Ectodermal cell (in vitro differentiated cells): Measurements from ENCODE around the gene SUPT6H.
A peak's percentile ranks its signal among the peaks of the same experiment; 100 is the strongest.

Experiments
- H3K27ac ChIP-seq: 2 replicates; pipeline ENCODE4 v1.7.0; 2013; ENCODE audit warnings: mild to moderate bottlenecking, low read depth, low read length; ENCODE audit not compliant: insufficient read depth, poor library complexity, severe bottlenecking
- H3K27me3 ChIP-seq: 2 replicates; pipeline ENCODE4 v1.7.0; 2013; ENCODE audit warnings: mild to moderate bottlenecking, low read length; ENCODE audit not compliant: insufficient read depth, control insufficient read depth, poor library complexity, severe bottlenecking
- H3K36me3 ChIP-seq: one replicate; pipeline ENCODE4 v1.7.0; 2013; ENCODE audit warnings: low read length; ENCODE audit not compliant: control insufficient read depth, insufficient read depth
- H3K4me1 ChIP-seq: one replicate; pipeline ENCODE4 v1.7.0; 2013; ENCODE audit warnings: low read length; ENCODE audit not compliant: control insufficient read depth, insufficient read depth
- H3K4me3 ChIP-seq: 2 replicates; pipeline ENCODE4 v1.7.0; 2013; ENCODE audit warnings: low read depth, low read length, control low read depth; ENCODE audit not compliant: insufficient read depth
- H3K9me3 ChIP-seq: 2 replicates; pipeline ENCODE4 v1.7.0; 2013; ENCODE audit warnings: mild to moderate bottlenecking, low read length, moderate library complexity; ENCODE audit not compliant: control insufficient read depth
- WGBS, 2 experiments: methylation state at CpG; one replicate each; pipeline ENCODE4 v1.1.7; 2013; ENCODE audit warnings: missing lambda C conversion rate in 2 of 2; 5-methylcytosine and 5-hydroxymethylcytosine counted together

SUPT6H gene

DNA sequence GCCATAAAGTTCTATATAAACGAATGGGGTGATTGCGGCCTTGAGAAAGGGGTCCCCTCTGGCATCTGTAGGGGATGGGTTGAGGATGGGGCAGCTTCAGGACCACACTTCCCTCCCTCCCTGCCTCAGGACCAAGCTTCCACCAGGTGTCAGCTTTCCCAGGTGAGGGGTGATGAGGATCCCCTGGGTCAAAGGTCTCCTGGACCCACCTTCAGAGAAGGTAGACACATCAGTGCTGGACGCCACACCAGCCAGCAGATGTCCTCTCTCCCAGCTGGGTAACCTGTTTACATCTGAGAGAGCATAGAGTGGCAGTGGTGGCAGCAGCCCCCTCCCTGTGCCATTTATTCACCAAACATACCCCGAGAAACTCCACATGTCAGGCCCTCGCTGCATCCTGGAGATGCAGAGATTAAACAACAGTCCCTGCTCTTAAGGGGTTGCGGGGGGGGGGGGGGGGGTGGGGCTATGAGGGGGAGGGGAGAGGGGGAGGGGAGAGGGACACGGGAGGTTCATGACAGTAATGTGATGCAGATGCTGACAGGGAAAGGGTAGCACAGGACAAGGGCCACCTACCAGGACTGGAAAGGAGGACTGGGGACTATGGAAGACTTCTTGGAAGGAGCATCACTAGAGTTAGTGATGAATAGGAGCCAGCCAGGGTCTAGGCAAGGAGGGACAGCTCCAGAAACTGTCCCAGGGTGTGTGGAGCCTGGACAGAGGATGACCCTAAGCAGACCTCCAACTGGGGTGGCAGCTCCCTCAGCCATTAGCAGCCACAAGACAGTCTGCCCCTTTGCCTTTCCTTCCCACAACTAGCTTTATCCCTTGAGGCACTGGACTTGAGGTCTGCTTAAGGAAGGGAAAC is 44.7 kb downstream of the SUPT6H start:
- Histone ChIP-seq H3K36me3 (peaks cover 7% of the 10 kb centered on the region), H3K4me3 (no peak overlapping the region), H3K9me3 (no peaks in the 10 kb centered on the region), H3K27ac (no peak overlapping the region), H3K27me3 (no peaks in the 10 kb centered on the region), H3K4me1 (peaks cover 11% of the 10 kb centered on the region)
- WGBS, 2 experiments, result 74 to 82% methylated on average over 4 to 6 of the region's 7 CpGs

DNA sequence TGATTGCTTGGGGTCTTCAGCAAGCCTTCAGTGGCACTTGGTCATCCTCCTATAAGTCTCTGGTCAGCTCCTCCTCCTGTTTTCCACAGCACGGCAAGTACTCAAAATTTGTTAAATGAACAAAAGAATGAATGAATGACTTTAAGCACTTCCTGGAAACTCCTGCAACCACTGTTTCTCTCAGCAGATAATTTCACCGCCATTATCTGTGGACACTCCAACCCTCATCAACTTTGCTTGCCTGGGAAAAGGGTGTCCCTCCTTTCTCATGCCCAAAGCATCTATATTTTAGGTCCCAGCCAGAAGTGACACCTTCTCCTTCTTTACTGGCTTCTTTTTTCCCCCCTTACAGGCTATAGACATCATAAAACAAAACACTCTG is 45.3 kb downstream of the SUPT6H start:
- H3K4me3 ChIP-seq, result no peak overlapping the region
- no peaks in the 10 kb centered on the region for H3K27me3 ChIP-seq
- H3K4me1 ChIP-seq, result peaks cover 7% of the 10 kb centered on the region
- H3K9me3 ChIP-seq, result no peaks in the 10 kb centered on the region
- no peak overlapping the region for H3K27ac ChIP-seq
- WGBS, 2 experiments, result 92 to 93% methylated on average over 2 of the region's 2 CpGs
- H3K36me3 ChIP-seq, result peaks cover under 1% of the 10 kb centered on the region

DNA sequence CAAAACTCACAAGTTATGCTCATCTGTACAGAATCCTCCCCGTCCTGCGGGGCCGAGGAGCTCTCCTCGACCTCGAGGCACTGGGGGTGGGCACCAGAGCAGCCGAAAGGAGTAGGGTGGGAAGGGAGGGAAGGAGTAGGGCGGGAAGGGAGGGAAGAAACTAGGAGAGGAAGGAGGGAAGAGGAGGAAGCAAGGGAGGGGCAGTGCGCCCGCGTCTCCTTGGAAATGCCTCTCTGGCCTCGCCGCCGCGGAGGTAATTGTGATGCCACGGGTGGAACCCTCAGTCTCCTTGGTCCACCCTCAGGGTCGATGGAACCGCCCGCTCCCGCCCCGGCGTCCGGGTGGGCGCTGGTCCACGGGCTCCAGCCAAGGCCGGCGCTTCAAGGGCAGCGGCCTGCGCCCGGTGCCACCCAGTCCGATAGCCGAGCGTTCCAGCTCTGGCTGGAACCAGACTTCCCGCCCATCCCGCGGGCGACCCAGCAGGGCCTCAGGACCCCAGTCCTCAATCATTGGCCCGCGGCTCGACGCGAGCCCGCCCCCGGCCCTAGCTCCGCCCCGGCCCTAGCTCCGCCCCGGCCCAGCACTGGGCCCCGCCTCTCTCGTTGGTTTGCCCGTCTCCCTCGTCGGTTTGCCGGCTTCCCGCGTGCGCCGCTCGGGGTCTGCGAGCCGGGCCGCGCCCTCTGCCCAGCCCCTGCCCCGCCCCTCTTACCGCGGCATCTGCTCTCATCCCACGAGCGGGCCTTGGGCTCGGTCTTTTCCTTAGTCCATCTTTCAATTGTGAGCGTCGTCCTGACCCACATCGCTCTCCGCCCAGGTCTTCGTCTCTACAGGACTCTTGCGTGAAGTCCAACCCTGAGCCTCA is 49.1 kb downstream of the SUPT6H start:
- no peaks in the 10 kb centered on the region for H3K27me3 ChIP-seq
- H3K27ac ChIP-seq, result peak overlapping the region; percentile 98
- H3K4me1 ChIP-seq, result peaks cover 7% of the 10 kb centered on the region
- H3K9me3 ChIP-seq, result no peaks in the 10 kb centered on the region
- WGBS, 2 experiments, result 0% methylated on average over 74 of the region's 74 CpGs
- peak overlapping the region; percentile 58 for H3K4me3 ChIP-seq
- peaks cover 14% of the 10 kb centered on the region for H3K36me3 ChIP-seq

DNA sequence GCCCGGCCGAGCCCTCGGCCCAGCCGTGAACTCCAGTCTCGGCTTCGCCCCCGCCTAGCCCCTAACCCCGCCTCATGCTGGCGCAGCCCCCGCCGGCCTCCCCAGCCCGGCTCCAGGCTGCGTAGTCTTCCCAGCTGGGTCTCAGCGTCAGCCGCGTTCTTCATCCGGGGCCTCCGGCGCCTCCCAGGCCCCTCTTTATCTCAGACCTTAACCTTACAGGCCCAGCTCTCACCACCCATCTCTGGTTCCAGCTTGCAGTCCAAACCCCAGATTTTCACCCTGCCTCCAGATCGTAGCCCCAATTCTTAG is 49.7 kb downstream of the SUPT6H start, which contains the start of gene PROCA1:
Gene PROCA1 (minus strand): TSS at position 166 of the 309 bp plus-strand sequence. CDS start 228 bp downstream, outside the sequence.
- peaks cover 14% of the 10 kb centered on the region for H3K36me3 ChIP-seq
- peak within 1 kb of the TSS; percentile 98 for H3K27ac ChIP-seq
- peak within 1 kb of the TSS; percentile 58 for H3K4me3 ChIP-seq
- peaks cover 7% of the 10 kb centered on the region for H3K4me1 ChIP-seq
- no peaks in the 10 kb centered on the region for H3K9me3 ChIP-seq
- no peaks in the 10 kb centered on the region for H3K27me3 ChIP-seq
- WGBS, 2 experiments, result 0 to 1% methylated on average over 20 of the region's 20 CpGs

DNA sequence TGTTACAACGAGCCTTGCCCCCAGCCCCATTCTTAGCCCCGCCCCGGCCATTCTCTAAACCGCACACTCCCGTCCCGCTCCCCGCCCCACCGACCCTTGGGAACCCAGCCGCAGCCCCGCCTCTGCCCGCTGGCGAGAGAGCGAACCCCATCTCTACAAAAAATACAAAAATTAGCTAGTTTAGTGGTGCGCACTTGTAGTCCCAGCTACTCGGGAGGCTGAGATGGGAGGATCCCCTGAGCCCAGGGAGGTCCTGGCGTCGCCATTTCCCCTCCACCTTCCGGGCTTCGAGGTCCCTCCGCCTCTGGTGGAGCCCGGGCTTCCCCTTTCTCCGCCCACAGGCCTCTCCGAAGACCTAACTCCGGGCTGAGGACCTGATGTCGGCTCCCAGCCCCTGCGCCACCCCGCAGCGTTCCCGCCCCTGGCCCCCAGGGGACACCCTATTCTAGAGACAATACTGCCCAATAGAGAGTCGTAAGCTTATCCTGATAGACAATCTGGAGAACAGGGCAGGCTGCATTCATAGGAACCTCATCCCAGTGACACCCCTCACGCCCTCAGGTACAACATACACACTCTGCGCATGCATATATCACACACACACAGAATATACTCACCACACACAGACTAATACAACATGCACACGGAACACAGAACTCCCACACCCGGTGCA is 50.2 kb downstream of the SUPT6H start:
- peak overlapping the region; percentile 98 for H3K27ac ChIP-seq
- no peaks in the 10 kb centered on the region for H3K27me3 ChIP-seq
- peaks cover 14% of the 10 kb centered on the region for H3K36me3 ChIP-seq
- H3K9me3 ChIP-seq, result no peaks in the 10 kb centered on the region
- peaks cover 7% of the 10 kb centered on the region for H3K4me1 ChIP-seq
- peak overlapping the region; percentile 58 for H3K4me3 ChIP-seq
- 12% methylated on average over 34 of the region's 34 CpGs for WGBS, 2 experiments

DNA sequence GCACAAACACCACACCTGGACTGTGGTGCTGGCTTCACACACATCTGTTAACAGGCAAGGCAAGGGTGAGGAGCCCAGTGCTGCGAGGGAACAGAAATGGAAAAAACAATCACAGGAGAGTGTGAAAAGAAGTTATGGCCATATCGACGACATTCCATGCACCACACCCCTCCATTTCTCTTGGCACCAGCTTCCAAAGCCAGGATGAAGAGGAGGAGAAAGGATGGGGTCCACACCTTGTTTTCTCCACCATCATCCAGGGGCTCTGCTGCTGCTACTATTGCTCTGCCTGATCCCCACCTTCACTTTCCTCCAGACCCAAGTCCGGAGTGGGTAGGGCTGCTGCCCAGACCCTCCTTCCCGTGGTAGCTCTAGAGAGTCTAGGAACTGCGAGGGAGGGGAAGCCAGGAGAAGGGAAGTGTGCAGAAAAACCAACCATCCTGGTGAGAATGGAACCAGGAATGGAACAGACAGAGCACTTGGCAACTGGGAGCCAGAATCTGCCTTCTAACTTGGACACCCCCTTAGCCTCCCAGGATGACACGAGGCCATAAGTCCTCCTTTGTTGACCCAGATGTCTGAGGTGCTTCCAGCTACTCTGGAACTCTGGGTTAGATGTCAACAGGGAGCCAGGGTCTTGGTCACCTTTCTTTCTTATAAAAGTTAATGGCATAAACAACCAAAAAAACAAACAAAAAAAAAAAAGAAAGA is 50.9 kb downstream of the SUPT6H start:
- no peak overlapping the region for H3K4me3 ChIP-seq
- no peaks in the 10 kb centered on the region for H3K27me3 ChIP-seq
- H3K36me3 ChIP-seq, result peaks cover 14% of the 10 kb centered on the region
- H3K27ac ChIP-seq, result no peak overlapping the region
- H3K9me3 ChIP-seq, result no peaks in the 10 kb centered on the region
- WGBS, 2 experiments, result 83 to 87% methylated on average over 7 of the region's 7 CpGs
- H3K4me1 ChIP-seq, result peaks cover 7% of the 10 kb centered on the region

DNA sequence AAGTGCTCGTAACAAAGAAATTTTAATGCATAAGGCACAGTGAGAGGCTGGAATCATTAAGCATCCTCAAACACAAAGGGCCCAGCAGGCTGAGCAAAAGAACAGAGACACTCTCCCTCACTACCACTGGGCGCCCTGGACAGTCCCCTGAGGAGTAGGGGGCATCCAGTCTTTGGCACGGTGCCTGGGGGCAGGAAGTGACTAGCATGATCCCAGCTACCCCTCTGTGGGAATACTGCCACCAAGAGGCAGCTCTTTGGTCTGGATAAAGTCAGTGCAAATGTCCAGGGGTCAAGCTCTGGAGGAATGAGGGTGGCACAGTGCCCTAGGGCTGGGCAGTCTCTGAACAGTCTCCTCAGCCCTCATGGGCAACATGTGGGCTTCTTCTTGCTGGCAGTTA is 52.3 kb downstream of the SUPT6H start:
- H3K27ac ChIP-seq, result no peak overlapping the region
- H3K4me3 ChIP-seq, result no peak overlapping the region
- H3K36me3 ChIP-seq, result peaks cover 14% of the 10 kb centered on the region
- H3K4me1 ChIP-seq, result peaks cover 18% of the 10 kb centered on the region
- H3K27me3 ChIP-seq, result no peaks in the 10 kb centered on the region
- no peaks in the 10 kb centered on the region for H3K9me3 ChIP-seq
- WGBS, 2 experiments, result 89 to 90% methylated on average over 3 of the region's 3 CpGs

DNA sequence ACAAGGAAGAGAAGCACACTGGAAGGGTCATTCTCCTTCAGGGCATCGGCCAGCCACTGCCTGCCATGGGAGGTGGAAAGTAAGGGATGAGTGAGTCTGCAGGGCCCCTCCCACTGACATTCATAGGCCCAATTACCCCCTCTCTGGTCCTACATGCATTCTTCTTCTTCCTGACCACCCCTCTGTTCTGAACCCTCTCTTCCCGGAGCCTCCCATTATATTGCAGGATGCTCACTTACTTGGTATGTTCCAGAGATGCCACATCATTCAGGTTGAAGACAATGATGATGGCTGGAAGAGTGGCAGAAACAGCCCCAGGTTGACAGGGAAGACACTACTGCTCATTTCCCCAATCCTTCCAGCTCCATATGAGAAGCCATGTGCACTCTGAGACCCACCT is 53.2 kb downstream of the SUPT6H start:
- Histone ChIP-seq H3K36me3 (peaks cover 14% of the 10 kb centered on the region), H3K27me3 (no peaks in the 10 kb centered on the region), H3K4me3 (no peak overlapping the region), H3K4me1 (peaks cover 18% of the 10 kb centered on the region), H3K27ac (no peak overlapping the region), H3K9me3 (no peaks in the 10 kb centered on the region)
- 95 to 97% methylated on average over 2 of the region's 2 CpGs for WGBS, 2 experiments

DNA sequence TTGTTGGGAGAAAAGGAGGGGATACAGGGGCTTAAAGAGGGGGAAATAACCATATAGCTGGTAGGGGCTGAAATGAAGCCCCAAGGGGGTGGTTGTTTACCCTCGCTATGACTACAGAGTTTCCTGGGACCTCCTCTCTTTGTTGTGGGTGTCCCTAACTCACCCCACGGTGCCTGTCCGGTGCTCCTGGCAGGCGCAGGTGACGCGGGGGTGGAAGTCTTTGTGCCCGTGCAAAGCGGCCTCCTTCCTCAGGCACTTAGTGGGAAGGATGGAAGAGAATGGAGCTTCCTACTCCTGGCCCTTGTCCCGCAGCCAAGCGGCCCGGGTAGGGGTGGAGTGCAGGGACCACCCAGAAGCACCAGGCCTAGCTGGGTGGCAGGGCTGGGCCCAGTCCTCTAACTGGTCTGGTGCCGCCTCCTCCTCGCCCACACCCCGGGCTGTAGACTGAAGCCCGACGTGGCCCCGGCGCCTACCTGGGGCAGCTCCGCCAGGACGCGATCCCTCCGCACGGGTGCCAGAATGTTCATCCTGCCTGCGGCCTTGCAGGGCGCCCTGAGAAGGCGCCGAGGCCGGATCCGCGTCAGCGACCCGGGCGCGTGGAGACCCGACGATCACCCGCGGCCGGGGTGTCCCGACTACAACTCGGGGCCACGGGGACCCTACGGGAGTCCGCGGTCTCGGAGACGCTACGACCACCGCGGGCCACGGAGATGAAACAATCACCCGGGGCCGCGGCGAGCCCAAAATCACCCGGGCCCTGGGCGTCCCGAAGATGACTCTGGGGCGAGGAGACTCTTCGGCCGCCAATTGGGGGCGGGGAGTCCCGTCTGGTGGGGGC is 55.0 kb downstream of the SUPT6H start:
- Histone ChIP-seq H3K4me3 (peak overlapping the region; percentile 93), H3K27ac (peak overlapping the region; percentile 87), H3K4me1 (peaks cover 28% of the 10 kb centered on the region), H3K9me3 (no peaks in the 10 kb centered on the region), H3K27me3 (no peaks in the 10 kb centered on the region), H3K36me3 (peaks cover 22% of the 10 kb centered on the region)
- 1% methylated on average over 63 of the region's 63 CpGs for WGBS, 2 experiments
